IMR-90 (cell line): ENCODE results near the gene VPS26C. TPM values are rescaled to one million over a fixed set of nuclear protein-coding genes. Genes with fewer than 3 reads are reported as not detected.
"Not testable (repeated sequence)": the region's sequence is repeated elsewhere in the genome, so short reads cannot be mapped to it uniquely, and the experiment has no call there.

Source experiments
- ATAC-seq: fragments of 200-7000 bp; cut with Tn5 transposase; 2 replicates; pipeline ENCODE4 v1.9.1; 2020; ENCODE audit warnings: low read depth, mild to moderate bottlenecking, moderate library complexity
- BruUV-seq: library from RNA; stranded (reverse); fragments of 400-500 nt; replicated peaks from 2 replicates; lab custom pipeline; 2021; lab: Mats Ljungman, UMichigan
- CTCF ChIA-PET: fragments of 300-600 bp; formaldehyde crosslinking; extraction: SDS; loops from one replicate; lab custom pipeline; 2021; ENCODE audit warnings: antibody characterized with exemption; lab: Yijun Ruan, JAX
- POLR2A ChIA-PET: fragments of 300-600 bp; sonication (Branson Sonifier 250); formaldehyde crosslinking; loops from one replicate; lab custom pipeline; 2022; ENCODE audit warnings: antibody characterized with exemption; ENCODE audit not compliant: unreplicated experiment; lab: Charles Lee
- DNase-seq: peaks from one replicate; pipeline ENCODE4 v3.0.0; 2013
- H2AFZ ChIP-seq: replicated peaks from 2 replicates; pipeline ENCODE3; 2013; ENCODE audit warnings: low read length, mild to moderate bottlenecking; ENCODE audit not compliant: poor library complexity
- H2AK5ac ChIP-seq: 2 replicates; pipeline ENCODE4 v1.6.1; 2013; ENCODE audit warnings: low read depth, low read length, inconsistent platforms
- H2AK9ac ChIP-seq: replicated peaks from 2 replicates; pipeline ENCODE3; 2013; ENCODE audit warnings: mild to moderate bottlenecking, low read depth, low read length, moderate library complexity; ENCODE audit not compliant: poor library complexity
- H2BK120ac ChIP-seq: 2 replicates; pipeline ENCODE4 v1.6.1; 2013; ENCODE audit warnings: low read depth, low read length, inconsistent platforms
- H2BK15ac ChIP-seq: 3 replicates; pipeline ENCODE4 v1.6.1; 2013; ENCODE audit warnings: low read depth, low read length, inconsistent platforms
- H2BK20ac ChIP-seq: 2 replicates; pipeline ENCODE4 v1.6.1; 2013; ENCODE audit warnings: low read depth, mild to moderate bottlenecking, inconsistent platforms, low read length, moderate library complexity
- H2BK5ac ChIP-seq: 2 replicates; pipeline ENCODE4 v1.6.1; 2013; ENCODE audit warnings: mild to moderate bottlenecking, low read depth, low read length, inconsistent platforms; ENCODE audit not compliant: poor library complexity, severe bottlenecking
- H3K14ac ChIP-seq: replicated peaks from 2 replicates; pipeline ENCODE4 v1.6.1; 2013; ENCODE audit warnings: low read depth, low read length, inconsistent platforms
- H3K18ac ChIP-seq: 2 replicates; pipeline ENCODE4 v1.6.1; 2013; ENCODE audit warnings: low read depth, low read length, control low read depth
- H3K23ac ChIP-seq: 2 replicates; pipeline ENCODE4 v1.6.1; 2013; ENCODE audit warnings: low read depth, low read length, inconsistent platforms
- H3K27ac ChIP-seq: 2 replicates; pipeline ENCODE4 v1.5.1; 2013; ENCODE audit warnings: mild to moderate bottlenecking, control low read depth, low read length; ENCODE audit not compliant: insufficient read depth
- H3K27me3 ChIP-seq: 2 replicates; pipeline ENCODE4 v1.6.1; 2013; ENCODE audit warnings: low read length; ENCODE audit not compliant: control insufficient read depth, insufficient read depth
- H3K36me3 ChIP-seq: 2 replicates; pipeline ENCODE4 v1.6.1; 2013; ENCODE audit warnings: low read length, mixed read lengths; ENCODE audit not compliant: control insufficient read depth, insufficient read depth
- H3K4ac ChIP-seq: 2 replicates; pipeline ENCODE4 v1.6.1; 2013; ENCODE audit warnings: low read depth, low read length, inconsistent platforms
- H3K4me1 ChIP-seq: 2 replicates; pipeline ENCODE4 v1.6.1; 2013; ENCODE audit warnings: low read length, mixed read lengths; ENCODE audit not compliant: control insufficient read depth, insufficient read depth
- H3K4me2 ChIP-seq: 2 replicates; pipeline ENCODE4 v1.6.1; 2013; ENCODE audit warnings: low read depth, mild to moderate bottlenecking, control low read depth, low read length, moderate library complexity
- H3K4me3 ChIP-seq: 2 replicates; pipeline ENCODE4 v1.5.1; 2013; ENCODE audit warnings: low read depth, mild to moderate bottlenecking, control low read depth, low read length, moderate library complexity; ENCODE audit not compliant: insufficient read depth
- H3K56ac ChIP-seq: 2 replicates; pipeline ENCODE4 v1.6.1; 2013; ENCODE audit warnings: low read length, inconsistent platforms; ENCODE audit not compliant: insufficient read depth; ENCODE audit errors: extremely low read depth
- H3K79me1 ChIP-seq, 2 experiments: 2 replicates each; pipeline ENCODE4 v1.6.1; 2013; ENCODE audit warnings: low read length in 2 of 2, inconsistent platforms in 1 of 2, low read depth in 1 of 2
- H3K9ac ChIP-seq: 2 replicates; pipeline ENCODE4 v1.6.1; 2013; ENCODE audit warnings: low read depth, low read length, control low read depth
- H3K9me1 ChIP-seq: 2 replicates; pipeline ENCODE4 v1.6.1; 2013; ENCODE audit warnings: low read length, inconsistent platforms; ENCODE audit not compliant: insufficient read depth
- H3K9me3 ChIP-seq: 2 replicates; pipeline ENCODE4 v1.6.1; 2013; ENCODE audit warnings: low read length; ENCODE audit not compliant: control insufficient read depth, insufficient read depth
- H4K20me1 ChIP-seq: 2 replicates; pipeline ENCODE4 v1.6.1; 2013; ENCODE audit warnings: low read length, inconsistent platforms; ENCODE audit not compliant: insufficient read depth
- H4K5ac ChIP-seq: 2 replicates; pipeline ENCODE4 v1.6.1; 2013; ENCODE audit warnings: mild to moderate bottlenecking, low read depth, low read length, control low read depth
- H4K8ac ChIP-seq, 2 experiments: 2 replicates each; pipeline ENCODE4 v1.6.1; 2013; ENCODE audit warnings: low read depth in 2 of 2, low read length in 2 of 2, control low read depth in 1 of 2, inconsistent platforms in 1 of 2
- H4K91ac ChIP-seq: 2 replicates; pipeline ENCODE4 v1.6.1; 2013; ENCODE audit warnings: low read depth, low read length, inconsistent platforms; ENCODE audit not compliant: insufficient read depth
- WGBS, 2 experiments: methylation state at CpG; one replicate each; pipeline versions ENCODE4 v1.1.5 to v1.1.7; 2013; ENCODE audit warnings: missing lambda C conversion rate in 2 of 2; ENCODE audit not compliant: insufficient read length in 1 of 2; ENCODE audit errors: extremely low coverage in 2 of 2; 5-methylcytosine and 5-hydroxymethylcytosine counted together
- dilution Hi-C: fragments of 300-500 bp; cut with HindIII; formaldehyde crosslinking; loops from one replicate; pipeline ENCODE4 v1.14.3; 2018; ENCODE audit warnings: low sequenced_read_pairs; ENCODE audit not compliant: unreplicated experiment
- in situ Hi-C: fragments of 300-500 bp; cut with MboI; formaldehyde crosslinking; loops from 3 replicates; pipeline ENCODE4 v1.14.3; 2019; ENCODE audit warnings: low sequenced_read_pairs, inconsistent platforms, mixed read lengths
- intact Hi-C: fragments of 100-400 bp; cut with micrococcal nuclease; formaldehyde crosslinking; loops from 2 replicates; pipeline ENCODE4 v1.10.0; 2022
- polyA plus RNA-seq, 3 experiments: library from polyadenylated mRNA; depleted of rRNA; stranded (reverse); fragments of >200 nt; gene quantifications; 2 replicates each; pipeline ENCODE4 v1.2.3, GENCODE V29; 2012; ENCODE audit warnings: low replicate concordance in 1 of 3
- total RNA-seq: library from RNA; depleted of rRNA; stranded (reverse); fragments of >200 nt; gene quantifications from 2 replicates; pipeline ENCODE4 v1.2.3, GENCODE V29; 2012

The VPS26C gene
- total and polyA plus RNA-seq, 2 of the 4 experiments (the other 2 are of a cell fraction), result 30.0 to 36.6 TPM

GRCh38 chr21:37279271-37279670 is 12.1 kb upstream of the VPS26C start:
- H3K9me3 ChIP-seq, POLR2A ChIA-PET, H3K27me3 ChIP-seq, H4K91ac ChIP-seq, H3K18ac ChIP-seq, H3K4me2 ChIP-seq, H4K20me1 ChIP-seq, H2AFZ ChIP-seq, H3K4me1 ChIP-seq, H3K23ac ChIP-seq, H2BK15ac ChIP-seq, dilution Hi-C loops, H3K14ac ChIP-seq, H3K9ac ChIP-seq, H3K4me3 ChIP-seq, H4K5ac ChIP-seq, CTCF ChIA-PET, H3K27ac ChIP-seq, H3K56ac ChIP-seq, H4K8ac ChIP-seq, H2AK9ac ChIP-seq, in situ Hi-C loops, H2BK120ac ChIP-seq, H3K9me1 ChIP-seq, H3K4ac ChIP-seq, H2AK5ac ChIP-seq, H2BK5ac ChIP-seq, ATAC-seq, H3K79me1 ChIP-seq, H3K36me3 ChIP-seq, DNase-seq, BruUV-seq, H2BK20ac ChIP-seq: not testable (repeated sequence)
- 80% methylated on average over 1 of the region's 4 CpGs; no CpG with 5 or more reads in 1 of the 2 experiments for WGBS, 2 experiments
- intact Hi-C loops, result loop anchor here (10.0 kb wide), 1 partner anchor 46 kb away; no protein-coding TSS in a partner anchor
